ENCODE data around the gene UBE2N. TPM values are rescaled to one million over a fixed set of nuclear protein-coding genes. Genes with fewer than 3 reads are reported as not detected.

UBE2N gene
- total RNA-seq, 4 donors from 2014 or later, result 22.5 to 44.8 (median 40.6) TPM

DNA sequence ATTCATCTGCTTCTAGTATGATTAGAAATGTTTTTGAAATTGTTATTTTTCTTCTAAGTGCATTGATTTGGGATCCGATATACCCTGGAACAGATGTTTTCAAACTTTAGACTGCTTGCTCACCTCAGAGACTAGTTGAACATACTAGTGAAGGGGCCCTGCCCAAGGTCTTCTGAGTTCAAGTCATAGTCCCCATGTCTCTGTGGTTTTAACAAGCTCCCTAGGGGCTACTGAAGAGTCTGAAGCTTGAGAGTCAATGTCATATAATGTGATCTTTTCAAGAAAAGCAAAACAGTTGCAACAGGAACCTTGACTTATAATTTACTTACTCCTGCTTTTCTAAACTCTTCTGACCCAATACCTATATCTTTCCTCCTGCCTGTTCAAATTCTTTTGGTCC, 7.5 kb upstream of the UBE2N start:
- 86 to 98% methylated on average over 1 of the region's 1 CpG for WGBS, 2 donors
- H3K4me3 ChIP-seq (ENCODE audit: low read depth, poor library complexity, severe bottlenecking), result no peak overlapping the region
- DNase-seq (ENCODE audit: low spot score in 2 of 2), result no peak
- TF ChIP-seq, protein P1, sequence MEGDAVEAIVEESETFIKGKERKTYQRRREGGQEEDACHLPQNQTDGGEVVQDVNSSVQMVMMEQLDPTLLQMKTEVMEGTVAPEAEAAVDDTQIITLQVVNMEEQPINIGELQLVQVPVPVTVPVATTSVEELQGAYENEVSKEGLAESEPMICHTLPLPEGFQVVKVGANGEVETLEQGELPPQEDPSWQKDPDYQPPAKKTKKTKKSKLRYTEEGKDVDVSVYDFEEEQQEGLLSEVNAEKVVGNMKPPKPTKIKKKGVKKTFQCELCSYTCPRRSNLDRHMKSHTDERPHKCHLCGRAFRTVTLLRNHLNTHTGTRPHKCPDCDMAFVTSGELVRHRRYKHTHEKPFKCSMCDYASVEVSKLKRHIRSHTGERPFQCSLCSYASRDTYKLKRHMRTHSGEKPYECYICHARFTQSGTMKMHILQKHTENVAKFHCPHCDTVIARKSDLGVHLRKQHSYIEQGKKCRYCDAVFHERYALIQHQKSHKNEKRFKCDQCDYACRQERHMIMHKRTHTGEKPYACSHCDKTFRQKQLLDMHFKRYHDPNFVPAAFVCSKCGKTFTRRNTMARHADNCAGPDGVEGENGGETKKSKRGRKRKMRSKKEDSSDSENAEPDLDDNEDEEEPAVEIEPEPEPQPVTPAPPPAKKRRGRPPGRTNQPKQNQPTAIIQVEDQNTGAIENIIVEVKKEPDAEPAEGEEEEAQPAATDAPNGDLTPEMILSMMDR (IDR thresholded peaks at IDR 0.05), result no peak
- no peak for TF ChIP-seq POLR2A (IDR thresholded peaks at IDR 0.05)
- intact Hi-C loops (cut with DNase I; ENCODE audit: low total_unique reads), result no loop called here

DNA sequence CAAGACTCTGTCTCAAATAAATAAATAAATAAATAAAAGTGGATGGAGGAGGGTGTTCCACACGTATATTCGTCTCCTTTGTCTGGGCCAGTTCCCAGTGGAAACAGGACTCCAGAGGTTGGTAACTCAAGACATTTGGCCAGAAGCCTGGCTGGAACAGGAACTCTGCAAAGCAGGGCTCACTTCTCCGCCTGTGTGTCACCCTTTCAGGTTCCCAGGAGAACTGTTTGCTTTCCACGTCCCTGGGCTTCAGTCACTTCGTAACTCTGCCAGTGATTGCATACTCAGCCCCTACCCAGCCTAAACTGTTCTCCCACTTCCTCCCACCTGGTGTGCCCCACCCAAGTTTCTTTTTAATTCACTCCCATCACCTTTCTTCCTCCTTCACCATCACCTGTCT, 7.0 kb upstream of the UBE2N start:
- DNase-seq (ENCODE audit: low spot score in 2 of 2), result no peak
- no peak for TF ChIP-seq POLR2A (IDR thresholded peaks at IDR 0.05)
- intact Hi-C loops (cut with DNase I; ENCODE audit: low total_unique reads), result no loop called here
- no peak overlapping the region for H3K4me3 ChIP-seq (ENCODE audit: low read depth, poor library complexity, severe bottlenecking)
- WGBS, 2 donors, result 64 to 84% methylated on average over 5 of the region's 5 CpGs

DNA sequence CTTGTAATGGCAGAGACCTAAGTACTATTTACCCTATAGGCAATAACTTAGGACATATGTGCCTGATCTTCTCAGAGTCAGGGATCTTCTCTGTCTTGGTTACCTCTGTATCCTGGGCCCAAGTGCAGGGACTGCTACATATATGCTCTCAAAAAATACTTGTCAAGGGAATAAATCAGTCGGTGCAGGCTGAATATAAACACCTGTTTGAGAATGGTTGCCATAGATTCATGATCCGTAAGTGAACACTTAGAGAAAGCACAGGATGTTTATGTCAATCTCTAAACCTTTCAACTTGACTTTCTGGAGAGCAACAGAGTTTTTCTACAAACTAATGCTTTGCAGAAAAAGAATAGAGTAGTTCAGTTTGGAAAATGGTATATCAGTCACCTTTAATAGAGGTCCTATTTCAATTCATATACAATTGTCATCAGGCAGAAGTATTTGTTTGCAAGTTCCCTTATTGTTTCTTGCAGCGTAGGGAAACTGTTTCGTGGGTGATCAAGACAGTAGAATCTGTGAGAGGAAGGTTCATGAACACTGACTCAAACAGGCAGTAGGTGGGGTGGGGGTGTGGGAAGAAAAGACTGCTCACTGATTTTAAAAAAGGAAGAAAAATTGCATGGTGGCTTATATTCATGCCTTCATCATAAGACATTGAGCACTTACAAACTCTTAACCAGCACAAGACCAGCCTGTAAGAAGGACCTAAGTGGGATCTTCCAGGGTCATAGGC, 6.0 kb upstream of the UBE2N start:
- no peak overlapping the region for H3K4me3 ChIP-seq (ENCODE audit: low read depth, poor library complexity, severe bottlenecking)
- intact Hi-C loops (cut with DNase I; ENCODE audit: low total_unique reads), result no loop called here
- TF ChIP-seq POLR2A (IDR thresholded peaks at IDR 0.05), result no peak
- TF ChIP-seq, protein P1 (IDR thresholded peaks at IDR 0.05), result no peak
- no peak for DNase-seq (ENCODE audit: low spot score in 2 of 2)
- WGBS, 2 donors, result 69 to 73% methylated on average over 4 of the region's 4 CpGs

DNA sequence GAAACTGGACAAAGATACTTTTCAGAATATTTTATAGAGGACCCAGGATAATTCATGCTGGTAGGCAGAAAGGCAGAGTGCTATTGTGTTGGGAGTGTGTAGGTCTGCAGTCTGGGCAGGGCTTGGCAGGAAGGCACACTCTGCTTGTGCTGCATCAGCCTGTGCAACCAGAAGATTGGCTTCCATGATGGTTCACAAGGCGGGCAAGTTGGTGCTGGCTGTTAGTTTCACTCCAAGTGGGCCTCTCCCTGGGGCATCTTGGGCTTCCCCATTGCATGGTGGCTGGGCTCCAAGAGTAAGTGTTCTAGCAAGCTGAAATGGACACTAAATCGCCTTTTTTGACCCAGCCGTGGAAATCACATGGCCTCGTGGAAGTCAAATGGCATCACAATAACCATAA, 1.8 kb upstream of the UBE2N start:
- no peak overlapping the region for H3K4me3 ChIP-seq (ENCODE audit: low read depth, poor library complexity, severe bottlenecking)
- WGBS, 2 donors, result 54 to 65% methylated on average over 4 of the region's 4 CpGs

DNA sequence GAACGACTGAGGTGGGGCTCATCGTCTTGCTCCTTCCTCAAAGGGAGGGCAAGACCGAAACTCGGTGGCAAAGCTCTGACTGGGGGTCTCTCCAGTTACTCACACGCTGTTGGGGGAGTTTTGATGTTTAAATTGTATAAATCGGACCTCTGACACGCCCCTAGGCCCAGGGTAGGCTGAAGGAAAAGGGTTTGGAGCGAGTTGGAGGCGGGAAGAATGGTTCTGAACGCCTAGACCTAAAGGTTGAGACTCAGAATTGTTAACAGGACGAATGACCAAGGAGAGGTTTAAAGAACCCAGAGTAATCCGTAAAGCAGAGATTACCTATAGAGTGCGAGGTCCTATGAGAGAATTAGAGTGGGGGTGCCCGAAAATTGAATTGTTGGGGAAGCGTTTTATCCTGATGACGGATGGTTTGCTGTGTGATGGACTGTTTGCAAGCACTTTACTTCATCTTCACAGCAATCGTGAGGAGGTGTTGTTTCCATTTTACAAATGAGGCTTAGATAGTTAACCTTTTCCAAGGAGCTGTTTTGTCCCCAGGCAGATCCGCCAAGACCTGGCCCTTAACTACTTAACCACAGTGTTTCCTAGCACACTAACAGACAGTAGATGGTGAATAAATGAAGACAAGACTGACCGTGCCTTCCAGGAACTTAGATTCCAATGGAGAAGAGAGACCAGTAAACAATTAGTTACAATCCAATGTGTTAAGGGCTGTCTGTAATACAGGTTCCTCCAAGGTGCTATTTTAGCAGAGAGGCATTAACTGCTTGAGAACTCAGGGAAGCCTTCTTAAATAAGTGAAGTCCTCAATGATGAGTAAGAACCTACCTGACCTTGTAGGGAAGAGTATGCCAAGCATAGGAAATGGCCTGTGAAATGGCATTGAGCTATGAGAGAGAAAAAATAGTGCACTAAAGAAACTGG, 929 bp upstream of the UBE2N start:
- 4 to 5% methylated on average over 19 of the region's 19 CpGs for WGBS, 2 donors
- peak overlapping the region; percentile 100 for H3K4me3 ChIP-seq (ENCODE audit: low read depth, poor library complexity, severe bottlenecking)
- TF ChIP-seq, protein P1 (IDR thresholded peaks at IDR 0.05), result no peak
- TF ChIP-seq POLR2A (IDR thresholded peaks at IDR 0.05), result no peak
- intact Hi-C loops (cut with DNase I; ENCODE audit: low total_unique reads), result no loop called here
- no peak for DNase-seq (ENCODE audit: low spot score in 2 of 2)

More for the DNA sequence above, 1.8 kb upstream of the UBE2N start:
- TF ChIP-seq, protein P1 (IDR thresholded peaks at IDR 0.05), result no peak
- no peak for TF ChIP-seq POLR2A (IDR thresholded peaks at IDR 0.05)
- DNase-seq (ENCODE audit: low spot score in 2 of 2), result peak in 1 of 2 donors; percentile 25
- intact Hi-C loops (cut with DNase I; ENCODE audit: low total_unique reads), result no loop called here

DNA sequence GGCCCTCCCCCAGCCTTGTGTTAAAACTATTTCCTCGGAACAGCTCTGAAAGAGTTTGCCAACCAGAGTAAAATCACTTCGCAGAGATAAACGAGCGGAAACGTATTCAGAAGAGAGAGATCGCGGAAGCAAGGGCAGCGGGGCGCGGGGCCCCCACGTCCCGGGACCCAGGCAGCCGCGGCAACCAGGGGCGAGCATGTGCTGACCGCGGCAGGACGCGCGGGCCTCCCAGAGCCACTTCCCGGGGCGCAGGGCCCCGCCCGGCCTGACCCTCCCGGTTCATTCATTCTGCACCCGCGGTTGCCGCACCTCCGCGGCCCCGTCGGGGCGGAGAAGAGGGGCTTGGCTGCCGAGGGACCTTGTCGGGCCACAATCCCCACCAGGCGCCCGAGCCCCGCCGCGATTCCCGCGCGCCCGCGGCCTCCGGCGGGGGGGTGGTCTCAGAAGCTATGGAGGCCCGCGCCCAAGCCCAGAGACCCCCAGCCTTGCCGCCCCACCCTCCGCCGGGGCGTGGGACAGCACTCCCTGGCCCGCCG, 598 bp downstream of the UBE2N start:
- H3K4me3 ChIP-seq (ENCODE audit: low read depth, poor library complexity, severe bottlenecking), result peak overlapping the region; percentile 100
- intact Hi-C loops (cut with DNase I; ENCODE audit: low total_unique reads), result no loop called here
- TF ChIP-seq, protein P1 (IDR thresholded peaks at IDR 0.05), result no peak
- no peak for TF ChIP-seq POLR2A (IDR thresholded peaks at IDR 0.05)
- WGBS, 2 donors, result 0 to 1% methylated on average over 24 to 35 of the region's 55 CpGs
- DNase-seq (ENCODE audit: low spot score in 2 of 2), result peak in 1 of 2 donors; percentile 88

Measured in lower leg skin (tissue), 4 donors.